Stimulated activated CD4-positive, alpha-beta T cell treated with anti-CD3 and anti-CD28 coated beads, Interleukin-4, amount 100 ng/mL, for 24 hours (primary cell): Measurements from ENCODE around the gene TRIM50.
"Not testable (repeated sequence)": the region's sequence is repeated elsewhere in the genome, so short reads cannot be mapped to it uniquely, and the experiment has no call there.

Experiments used
- DNase-seq: peaks from one replicate; pipeline ENCODE4 v3.0.0-alpha.2; 2020

Gene TRIM50

DNA sequence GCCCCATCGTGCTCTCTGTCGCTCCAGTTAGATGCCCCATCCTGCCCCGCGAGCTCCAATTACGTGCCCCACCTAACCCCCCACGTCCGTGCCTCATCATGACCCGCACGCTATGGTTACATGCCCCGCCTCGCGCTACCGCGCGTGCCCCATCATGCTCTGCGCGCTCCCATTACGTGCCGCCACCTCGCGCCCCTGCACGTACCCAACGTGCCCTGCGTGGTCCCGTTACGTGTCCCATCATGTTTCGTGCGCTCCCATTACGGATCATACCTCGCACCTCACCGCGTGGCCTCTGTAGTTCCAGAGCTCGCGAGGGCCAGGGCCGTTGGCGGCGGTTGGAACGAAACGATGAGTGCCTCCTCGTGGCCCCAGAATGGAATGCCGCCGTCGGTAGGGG is at the start of gene TRIM50, which contains the start of gene FKBP6:
TRIM50 (minus strand) TSS at position 161 of the 400 bp plus-strand sequence. CDS start 3,295 bp downstream, outside the sequence.
FKBP6 (plus strand) TSS at position 240 of the 400 bp plus-strand sequence. CDS start 268 bp downstream, outside the sequence.
- not testable (repeated sequence) for DNase-seq

DNA sequence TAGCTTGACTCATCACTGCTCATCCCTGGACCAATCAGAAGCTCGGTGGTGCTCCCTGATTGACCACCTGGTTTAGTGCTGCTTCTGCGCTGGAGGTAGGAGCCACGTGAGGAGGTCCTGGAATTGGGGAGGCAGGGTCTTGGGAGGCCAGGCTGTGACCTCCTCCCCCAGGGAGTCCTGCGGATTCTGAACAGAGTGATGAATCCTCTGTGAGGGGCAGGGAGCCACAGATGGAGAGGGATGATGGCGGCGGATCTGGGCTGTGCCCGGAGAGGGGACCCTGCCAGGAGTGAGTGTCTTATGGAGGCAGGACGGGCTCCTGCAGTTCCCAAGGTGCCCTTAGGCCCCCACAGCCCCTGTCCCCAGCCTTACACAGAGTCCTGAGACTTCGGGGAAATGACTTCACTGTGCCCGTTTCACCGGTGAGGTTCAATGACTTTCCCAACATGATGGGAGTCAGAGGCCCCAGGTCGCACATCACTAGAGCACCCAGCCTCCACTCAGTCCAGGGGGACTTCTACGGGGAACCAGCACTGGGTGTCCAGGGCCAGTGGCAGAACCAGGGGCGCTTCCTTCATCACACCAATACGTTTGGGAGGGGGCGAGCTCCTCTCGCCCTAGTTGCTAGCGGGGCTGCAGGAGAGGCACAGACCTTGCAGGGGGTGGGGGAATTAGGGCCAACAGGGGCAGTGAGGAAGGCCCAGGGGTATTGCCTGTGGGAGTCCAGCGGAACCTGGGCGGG is 49.0 kb upstream of the TRIM50 start:
- no peak for DNase-seq

DNA sequence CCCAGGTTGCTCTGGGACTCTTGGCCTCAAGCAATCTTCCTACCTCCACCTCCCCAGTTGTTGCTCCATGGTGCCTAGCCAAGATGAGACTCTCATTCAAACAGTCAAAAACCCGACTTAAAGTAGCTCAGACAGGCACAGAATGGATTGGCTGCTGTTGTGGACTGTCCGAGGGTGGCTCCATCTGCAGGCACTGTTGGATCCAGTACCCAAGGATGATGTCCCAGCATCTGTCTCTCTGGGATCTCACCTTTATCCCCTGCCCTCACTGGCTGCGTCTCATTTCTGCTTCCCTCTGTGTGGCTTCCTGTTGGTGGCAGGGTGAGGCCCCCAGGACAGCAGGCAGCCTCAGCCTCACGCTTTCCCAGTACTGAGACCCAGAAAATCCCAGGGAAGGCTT is 48.4 kb upstream of the TRIM50 start:
- DNase-seq = not testable (repeated sequence)

DNA sequence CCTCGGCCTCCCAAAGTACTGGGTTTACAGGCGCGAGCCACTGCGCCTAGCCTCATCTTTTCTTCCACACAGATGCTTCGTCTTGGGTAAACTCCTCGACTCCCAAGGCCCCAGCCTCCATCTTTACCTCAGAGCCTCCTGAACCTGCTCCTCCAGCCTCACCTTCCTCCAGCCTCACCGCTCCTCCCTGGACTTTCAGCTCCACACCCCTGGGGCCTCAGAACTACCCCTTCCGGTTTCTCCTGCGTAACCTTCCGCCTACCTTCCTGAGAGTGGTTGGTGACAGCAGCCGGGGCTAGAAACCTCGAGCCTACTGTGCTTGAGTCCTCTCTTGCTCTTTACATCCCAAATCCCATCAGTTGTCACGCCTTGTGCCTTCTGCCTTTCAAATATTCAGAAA is 45.9 kb upstream of the TRIM50 start:
- DNase-seq = no peak

DNA sequence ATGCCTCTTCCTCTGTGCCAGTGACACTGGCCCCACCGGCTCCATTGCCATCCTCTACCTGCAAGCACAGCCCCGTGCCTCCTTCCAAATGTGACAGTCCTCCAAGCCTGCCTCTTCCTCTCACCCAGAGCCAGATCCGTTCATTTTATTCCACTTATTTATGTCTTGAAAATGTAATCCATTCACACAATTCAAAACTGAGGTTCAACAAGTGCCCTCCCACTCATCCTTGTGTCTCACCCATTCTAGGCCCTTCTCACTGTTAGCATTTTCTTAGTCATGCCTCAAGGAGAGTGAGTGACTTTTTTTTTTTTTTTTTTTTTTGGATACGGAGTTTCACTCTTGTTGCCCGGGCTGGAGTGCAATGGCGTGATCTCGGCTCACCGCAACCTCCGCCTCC is 41.7 kb upstream of the TRIM50 start:
- DNase-seq = no peak

DNA sequence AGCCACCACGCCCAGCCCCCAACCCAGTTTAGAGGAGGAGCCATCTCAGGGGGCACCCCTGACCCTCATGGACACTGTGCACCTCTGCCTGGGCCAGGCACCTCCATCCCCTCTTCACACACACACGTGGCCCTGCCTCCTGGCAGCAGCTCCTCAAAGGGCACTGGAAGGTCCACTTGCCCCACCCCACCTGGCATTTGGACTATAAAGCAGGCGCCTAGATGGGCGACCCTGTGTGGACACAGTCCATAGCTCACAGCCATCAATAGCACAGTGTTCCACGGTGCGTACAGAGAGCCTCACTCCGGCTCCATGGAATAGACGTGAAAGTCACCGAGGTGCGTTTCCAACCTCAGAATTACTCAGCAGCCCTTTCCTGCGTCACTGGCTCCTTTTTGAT is 41.1 kb upstream of the TRIM50 start:
- no peak for DNase-seq

DNA sequence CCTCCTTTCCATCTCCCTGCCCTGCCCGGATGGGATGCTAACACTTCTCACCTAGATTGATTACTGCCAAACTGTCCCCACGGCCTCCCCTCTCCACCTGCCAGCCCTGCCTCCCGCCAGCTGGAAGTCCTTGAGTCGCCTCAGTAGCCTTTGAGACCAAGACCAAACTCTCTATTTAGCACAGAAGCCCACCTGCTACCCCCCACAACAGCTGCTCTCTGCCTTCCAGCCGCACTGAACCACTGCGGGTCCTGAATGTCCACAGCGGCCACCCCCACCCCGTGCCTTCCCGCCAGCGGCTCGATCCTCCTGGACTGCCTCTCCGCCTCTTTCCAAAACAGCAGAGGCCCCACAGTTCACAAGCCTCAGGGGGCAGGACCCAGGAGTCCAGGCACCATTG is 39.1 kb upstream of the TRIM50 start:
- DNase-seq = no peak

DNA sequence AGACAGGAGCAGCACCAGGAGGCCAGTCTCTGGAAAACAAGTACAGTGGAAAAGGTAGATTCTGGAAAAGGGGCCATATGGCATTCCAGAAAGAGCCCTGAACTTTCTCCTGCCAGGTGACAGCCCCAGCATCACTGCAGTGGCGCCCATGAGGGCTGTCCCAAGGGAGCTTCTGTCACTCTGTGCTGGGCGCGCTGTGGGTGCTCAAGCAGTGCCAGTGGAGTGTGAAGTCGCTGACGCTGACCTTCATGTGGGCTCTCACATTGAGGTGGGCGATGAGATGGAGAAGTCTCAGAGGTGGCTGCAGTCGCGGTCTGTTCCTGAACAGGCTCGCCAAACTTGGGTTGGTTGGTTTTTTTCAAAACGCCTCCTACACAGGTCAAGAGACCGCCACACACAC is 38.2 kb upstream of the TRIM50 start:
- no peak for DNase-seq

DNA sequence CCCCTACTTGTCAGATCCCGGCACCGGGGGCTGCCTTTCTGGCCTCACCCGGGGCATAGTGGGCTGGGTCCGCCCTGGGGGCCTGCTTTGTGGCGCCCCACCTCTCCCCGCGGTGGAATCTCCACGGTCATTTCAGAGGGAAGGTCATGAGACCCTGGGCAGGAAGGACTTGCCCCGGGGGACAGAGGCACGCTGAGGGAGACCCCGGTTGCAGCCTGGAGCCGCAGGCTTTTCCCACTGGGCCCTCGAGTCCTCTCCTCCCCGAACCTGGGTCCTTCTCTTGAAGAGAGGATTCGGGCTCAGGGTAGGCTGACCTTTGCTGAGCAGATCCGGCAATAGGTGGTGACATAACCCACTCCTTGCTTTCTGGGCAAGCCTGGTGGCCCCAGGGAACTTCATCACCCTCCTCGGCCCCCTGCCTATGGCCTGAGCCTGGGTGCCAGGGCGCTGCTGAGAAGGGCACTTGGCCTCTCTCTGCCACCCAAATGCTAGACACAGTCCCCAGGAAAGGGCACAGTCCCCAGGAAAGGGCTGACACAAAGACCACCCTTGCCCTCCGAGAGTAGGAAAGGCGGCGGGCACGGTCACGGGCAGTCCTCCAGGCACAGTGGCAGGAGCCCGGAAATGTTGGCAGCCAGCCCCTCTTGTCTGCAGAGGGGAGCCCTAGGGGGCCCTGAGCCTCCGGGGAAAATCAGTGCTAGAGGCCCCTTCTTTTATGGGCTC is 36.3 kb upstream of the TRIM50 start:
- DNase-seq = no peak

DNA sequence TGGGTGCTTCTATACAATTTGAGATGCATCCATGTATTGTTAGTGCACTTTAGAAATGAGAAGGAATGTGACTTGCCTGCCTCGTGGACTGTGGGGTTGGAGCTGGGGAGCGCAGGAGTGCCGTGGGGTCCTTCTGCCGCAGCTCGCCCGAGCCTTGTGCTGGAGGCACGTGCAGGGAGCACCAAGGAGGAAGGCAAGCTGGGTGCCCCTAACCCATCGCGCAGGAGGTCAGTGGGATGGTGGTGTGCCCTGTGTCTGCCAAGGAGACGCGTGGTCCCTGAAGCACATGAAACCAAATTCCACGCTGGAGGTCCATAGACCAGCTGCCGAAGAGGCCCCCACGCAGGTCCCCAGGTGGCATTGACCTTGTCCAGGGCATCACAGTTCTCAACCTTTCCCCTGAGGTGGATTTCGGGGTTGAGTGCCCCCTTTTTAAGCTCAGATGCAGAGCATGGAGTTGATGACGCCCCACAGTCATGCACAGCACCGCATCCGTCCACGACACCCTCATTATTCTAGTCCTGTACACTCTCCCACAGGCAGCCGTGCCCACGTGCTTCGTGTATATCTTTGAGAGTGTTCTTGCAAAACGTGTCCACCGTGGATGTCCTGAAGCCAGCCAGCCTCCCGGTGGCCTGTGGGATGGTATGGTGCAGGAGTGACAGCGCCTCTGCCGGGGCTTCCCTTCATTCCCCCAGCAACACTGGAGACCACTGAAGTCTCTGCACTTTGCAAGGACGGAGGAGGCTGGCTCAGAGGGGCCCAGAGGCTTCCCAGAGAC is 35.5 kb upstream of the TRIM50 start:
- no peak for DNase-seq

DNA sequence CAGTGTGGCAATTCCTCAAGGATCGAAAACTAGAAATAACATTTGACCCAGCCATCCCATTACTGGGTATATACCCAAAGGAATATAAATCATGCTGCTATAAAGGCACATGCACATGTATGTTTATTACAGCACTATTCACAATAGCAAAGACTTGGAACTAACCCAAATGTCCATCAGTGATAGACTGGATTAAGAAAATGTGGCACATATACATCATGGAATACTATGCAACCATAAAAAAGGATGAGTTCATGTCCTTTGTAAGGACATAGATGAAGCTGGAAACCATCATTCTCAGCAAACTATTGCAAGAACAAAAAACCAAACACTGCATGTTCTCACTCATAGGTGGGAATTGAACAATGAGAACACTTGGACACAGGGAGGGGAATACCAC is 32.7 kb upstream of the TRIM50 start:
- DNase-seq = not testable (repeated sequence)

DNA sequence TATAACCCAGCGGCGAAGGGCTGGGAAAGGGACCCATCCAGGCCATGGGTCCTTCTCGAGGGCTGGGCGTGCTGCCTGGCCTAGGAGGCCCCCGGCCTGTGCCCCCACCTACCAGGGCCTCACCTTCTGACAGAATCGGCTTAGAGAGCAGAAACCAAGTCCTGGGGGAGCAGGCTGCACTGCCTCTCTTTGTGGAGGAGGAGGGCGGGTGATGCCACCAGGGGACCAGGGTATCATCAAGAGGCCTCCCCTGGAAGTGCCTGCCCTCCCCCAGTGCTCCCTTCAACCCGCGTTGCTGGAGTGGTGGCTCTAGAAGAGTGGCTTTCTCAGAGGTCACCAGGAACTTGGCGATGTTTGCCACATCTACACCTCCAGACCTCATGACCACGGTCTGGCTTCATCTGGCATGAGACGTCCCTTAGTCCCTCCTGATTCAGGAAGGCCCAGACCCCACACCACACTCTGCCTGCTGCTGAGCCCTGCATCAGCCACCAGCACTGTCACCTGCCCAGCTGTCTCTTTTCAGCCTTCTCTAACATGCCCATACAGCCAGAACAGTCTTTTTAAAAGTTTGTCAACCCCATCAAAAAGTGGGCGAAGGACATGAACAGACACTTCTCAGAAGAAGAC is 32.0 kb upstream of the TRIM50 start:
- no peak for DNase-seq

DNA sequence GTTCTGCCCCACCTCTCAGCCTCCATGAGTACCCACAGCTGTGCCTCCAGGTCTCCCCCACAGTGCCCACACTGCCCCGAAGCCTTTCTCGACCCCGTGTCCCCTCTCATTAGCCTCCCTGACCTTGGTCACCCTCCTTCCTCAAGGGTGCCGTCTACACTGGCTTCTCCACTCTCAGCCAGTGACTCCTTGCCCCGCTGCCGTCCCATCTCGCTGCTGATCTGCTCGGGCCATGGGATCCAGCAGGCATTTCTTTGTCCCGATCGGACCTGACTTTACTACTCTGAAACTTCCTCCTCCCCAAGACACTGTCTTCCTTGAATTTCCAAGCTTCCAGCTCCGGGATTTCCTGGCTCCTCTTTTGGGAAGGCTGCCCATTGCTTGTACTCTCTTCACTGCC is 31.4 kb upstream of the TRIM50 start:
- no peak for DNase-seq

DNA sequence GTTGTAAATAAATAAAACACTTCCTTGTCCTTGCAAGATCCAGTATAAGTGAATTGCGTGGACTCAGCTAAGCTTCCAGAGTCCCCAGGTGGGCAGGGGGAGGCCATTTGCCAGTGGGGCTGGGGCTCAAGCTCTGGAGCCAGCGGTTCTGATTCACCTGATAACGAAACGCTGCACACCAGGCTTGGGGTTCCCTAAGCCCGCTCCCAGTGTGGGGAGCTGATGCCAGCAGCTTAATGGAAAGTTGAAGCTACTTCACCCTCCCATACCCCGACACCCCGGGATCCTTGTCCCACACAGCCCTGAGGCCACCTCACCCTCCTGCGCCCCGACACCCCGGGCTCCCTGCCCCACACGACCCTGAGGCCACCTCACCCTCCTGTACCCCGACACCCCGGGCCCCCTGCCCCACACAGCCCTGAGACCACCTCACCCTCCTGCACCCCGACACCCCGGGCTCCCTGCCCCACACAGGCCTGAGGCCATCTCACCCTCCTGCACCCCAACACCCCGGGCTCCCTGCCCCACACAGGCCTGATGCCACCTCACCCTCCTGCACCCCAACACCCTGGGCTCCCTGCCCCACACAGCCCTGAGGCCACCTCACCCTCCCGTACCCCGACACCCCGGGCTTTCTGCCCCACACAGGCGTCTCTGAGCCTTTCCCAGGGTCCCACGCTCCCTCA is 30.9 kb upstream of the TRIM50 start:
- DNase-seq = no peak

DNA sequence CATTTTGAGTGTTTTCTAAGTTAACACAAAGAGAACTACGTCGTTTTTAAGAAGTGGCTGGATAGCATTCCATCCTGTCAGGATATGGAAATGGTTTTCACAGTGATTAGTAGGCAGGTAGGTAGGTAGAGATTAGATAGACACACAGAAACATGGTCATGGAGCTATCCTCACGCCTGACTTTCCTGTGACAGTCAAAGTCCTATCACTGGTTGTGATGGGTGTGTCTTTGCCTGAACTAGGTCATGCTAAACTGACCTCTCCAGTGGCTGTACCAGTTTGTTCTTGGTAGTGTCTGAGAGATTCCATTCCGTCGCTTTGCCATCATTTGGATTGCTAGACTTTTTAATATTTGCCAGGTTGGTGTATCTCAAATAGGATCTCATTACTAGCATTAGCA is 28.3 kb upstream of the TRIM50 start:
- no peak for DNase-seq

DNA sequence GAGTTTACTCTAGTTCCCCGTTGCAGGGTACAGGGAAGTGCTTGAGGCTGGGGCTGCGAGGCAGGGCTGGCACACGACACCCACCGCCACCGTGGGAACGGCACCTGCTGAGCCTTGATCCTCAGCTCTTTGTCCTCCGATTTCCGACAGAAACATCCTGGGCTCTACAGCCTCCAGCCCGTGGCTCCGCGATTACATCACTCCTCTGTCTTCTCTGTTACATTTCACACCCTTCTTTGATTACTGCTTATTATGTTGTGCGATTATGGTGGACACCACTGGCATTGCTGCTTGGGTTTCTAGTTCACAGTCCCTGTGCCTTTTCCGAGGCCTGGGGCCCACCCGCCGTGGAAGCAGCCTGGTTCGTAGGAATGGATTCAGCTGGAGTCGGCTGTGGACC is 26.9 kb upstream of the TRIM50 start:
- no peak for DNase-seq

DNA sequence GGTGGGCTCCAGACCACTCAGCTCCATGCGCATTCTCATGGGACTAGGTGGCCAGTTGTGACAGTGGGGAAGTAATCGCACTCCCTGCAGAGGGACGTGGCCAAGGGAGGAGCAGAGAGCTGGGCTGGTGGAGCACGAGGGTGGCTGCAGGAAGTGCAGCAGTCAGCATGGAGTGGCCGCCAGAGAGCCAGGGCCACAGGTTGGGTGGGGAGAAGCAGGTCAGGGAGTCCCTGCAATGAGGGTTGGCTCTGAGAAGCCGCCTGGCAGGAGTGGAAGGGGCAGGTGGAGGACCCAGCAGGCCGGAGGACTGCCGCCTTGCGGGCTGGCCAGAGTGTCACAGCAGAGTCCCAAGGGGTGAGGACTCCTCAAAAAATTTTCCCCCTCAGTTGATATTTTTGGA is 26.3 kb upstream of the TRIM50 start:
- no peak for DNase-seq

DNA sequence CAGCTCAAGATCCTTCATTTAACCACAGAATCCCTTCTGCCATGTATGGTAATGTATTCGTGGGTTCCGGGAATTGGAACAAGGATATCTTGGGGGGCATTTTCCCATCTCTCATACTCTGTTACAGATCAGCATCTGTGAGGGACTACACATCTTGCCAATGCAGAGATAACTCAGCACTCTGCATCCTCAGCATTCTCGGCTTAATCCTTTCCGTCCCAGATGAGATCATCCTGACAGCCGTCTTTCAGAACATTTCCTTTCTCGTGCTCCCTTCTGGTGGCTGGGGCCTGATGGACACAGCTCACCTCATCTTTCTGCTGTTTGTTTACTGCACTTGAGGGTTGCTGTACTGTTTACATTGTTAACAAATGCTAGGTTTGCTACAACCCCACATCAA is 25.4 kb upstream of the TRIM50 start:
- DNase-seq = no peak

DNA sequence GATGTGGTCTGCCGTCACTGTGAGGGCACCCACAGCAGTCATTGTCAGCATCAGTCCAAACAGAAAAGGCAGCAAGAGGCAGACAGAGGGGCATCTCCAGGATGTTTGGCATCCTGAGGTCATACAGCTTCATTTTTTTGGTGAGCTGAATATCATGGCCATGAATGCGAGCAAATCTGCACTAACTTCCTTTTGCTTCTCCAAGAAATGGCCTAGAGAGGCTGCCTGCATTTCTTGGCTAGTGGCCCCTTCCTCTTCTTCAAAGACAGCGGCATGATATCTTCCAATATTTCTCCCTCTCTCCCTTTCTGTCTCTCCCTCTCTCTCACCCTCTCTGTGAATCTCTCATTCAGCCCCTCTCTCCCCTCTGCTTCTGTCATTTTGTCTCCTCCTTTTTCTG is 24.9 kb upstream of the TRIM50 start:
- no peak for DNase-seq

DNA sequence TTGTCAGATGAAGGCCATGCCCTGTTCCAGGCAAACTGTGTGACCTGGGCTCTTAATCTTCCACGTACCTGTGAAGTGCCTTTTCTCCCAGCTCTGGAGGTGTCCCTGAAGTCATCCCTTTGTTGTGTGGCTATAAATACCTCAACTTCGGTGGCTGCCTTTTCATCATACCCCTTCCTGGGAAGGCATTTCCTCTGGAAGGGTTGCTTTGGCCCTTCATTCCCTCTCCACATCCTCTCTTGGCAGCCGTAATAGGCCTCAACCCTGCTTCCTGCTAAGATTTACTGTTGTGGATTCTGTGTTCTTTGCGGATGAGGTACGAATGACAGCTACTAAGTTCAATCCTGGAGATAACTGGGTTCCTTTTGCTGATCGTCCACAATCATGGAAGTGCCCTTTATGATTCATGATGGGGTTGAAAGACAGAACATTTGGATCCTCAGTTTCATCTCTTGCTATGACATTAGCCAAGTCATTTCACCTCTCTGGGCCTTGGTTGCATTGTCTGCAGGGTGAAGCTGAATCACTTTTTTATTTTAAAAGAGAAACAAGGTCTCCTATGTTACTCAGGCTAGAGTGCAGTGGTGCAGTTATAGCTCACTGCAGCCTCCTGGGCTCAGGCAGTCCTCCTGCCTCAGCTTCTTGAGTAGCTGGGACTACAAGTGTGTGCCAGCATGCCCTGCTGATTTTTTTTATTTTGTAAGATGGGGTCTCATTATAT is 23.7 kb upstream of the TRIM50 start:
- DNase-seq = no peak

DNA sequence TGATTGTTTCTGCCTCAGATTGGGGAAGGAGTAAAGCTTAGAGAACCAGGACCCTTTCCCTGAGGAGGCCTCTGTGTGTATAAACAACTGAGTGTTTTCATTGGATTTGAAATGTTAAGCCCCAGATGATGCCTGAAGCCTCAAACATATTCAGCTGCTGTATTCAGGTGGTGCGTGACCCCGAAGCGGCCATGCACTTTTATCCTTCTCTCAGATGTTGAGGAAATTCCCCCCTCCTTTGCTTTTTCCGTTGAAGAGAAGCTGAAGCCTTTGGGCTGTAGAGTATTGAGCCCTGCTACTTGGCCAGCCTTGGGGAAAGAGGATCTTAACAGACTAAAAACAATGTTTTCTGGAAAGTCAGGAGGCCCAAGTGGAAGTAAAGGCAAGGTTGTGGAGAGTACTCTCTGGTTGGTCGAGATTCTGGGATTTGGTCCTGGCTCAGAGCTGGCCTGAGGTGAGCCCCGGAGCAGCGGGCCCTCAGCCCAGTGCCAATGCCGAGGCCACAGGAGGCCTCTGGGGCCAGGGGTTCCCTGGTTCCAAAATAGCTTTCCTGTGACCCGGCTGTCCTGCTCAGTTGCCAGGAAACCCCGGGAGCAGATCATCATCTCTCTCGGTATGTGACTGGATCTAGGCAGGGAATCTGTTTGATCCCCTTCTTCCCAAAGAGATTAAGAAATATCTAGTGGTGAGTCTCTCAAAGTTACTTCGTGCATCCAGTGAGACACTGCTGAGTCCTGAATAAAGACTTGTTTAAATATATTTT is 22.6 kb upstream of the TRIM50 start:
- no peak for DNase-seq
